K562 (cell line): ENCODE data around the gene ADRM1. TPM values are rescaled to one million over a fixed set of nuclear protein-coding genes. Genes with fewer than 3 reads are reported as not detected.

Experiments used
- ATAC-seq: fragments of 200-7000 bp; cut with Tn5 transposase; 3 replicates; pipeline ENCODE4 v1.9.1; 2020; ENCODE audit warnings: moderate library complexity
- BruUV-seq: library from RNA; stranded (reverse); fragments of 400-500 nt; replicated peaks from 2 replicates; lab custom pipeline; 2021; lab: Mats Ljungman, UMichigan
- CTCF ChIA-PET: fragments of 300-600 bp; formaldehyde crosslinking; extraction: SDS; loops from one replicate; lab custom pipeline; 2021; ENCODE audit warnings: low intra/inter-chr PET ratio; lab: Yijun Ruan, JAX
- POLR2A ChIA-PET: fragments of 300-600, 350-650 bp; sonication (Branson Sonifier 250); formaldehyde crosslinking; extraction: SDS; loops from one replicate; lab custom pipeline; 2021; ENCODE audit warnings: antibody characterized with exemption, inconsistent platforms; lab: Yijun Ruan, JAX
- DNase-seq, 4 experiments: peaks; one replicate each; pipeline versions ENCODE4 v3.0.0 to v3.0.0-alpha.2; 2011 to 2018; ENCODE audit warnings: low spot score in 3 of 4, mixed read lengths in 3 of 4; ENCODE audit errors: extremely low read depth in 1 of 4
- FAIRE-seq: peaks from 2 replicates; lab custom pipeline; 2011; peaks lifted over from hg19 to GRCh38; lab: Jason Lieb, UNC
- H2AFZ ChIP-seq: 2 replicates; pipeline ENCODE4 v1.6.0; 2011; ENCODE audit warnings: low read depth, low read length, control low read depth, inconsistent platforms
- H3K27ac ChIP-seq: fragments of 200-600 bp; 3 replicates; pipeline ENCODE4 v1.8.0; 2011; ENCODE audit warnings: low read depth, mild to moderate bottlenecking, control low read depth, inconsistent platforms, low read length, moderate library complexity, mixed read lengths; ENCODE audit errors: extremely low read depth
- H3K27me3 ChIP-seq, 2 experiments: fragments of 300-600 bp in 1 of 2; 2 replicates in 1 of 2; 3 replicates in 1 of 2; pipeline versions ENCODE4 v1.6.0 to v1.8.0; 2011; ENCODE audit warnings: inconsistent platforms in 2 of 2, low read length in 2 of 2, mild to moderate bottlenecking in 1 of 2, mixed read lengths in 1 of 2, moderate library complexity in 1 of 2; ENCODE audit not compliant: control insufficient read depth in 2 of 2, insufficient read depth in 2 of 2
- H3K36me3 ChIP-seq: fragments of 300-600 bp; 3 replicates; pipeline ENCODE4 v1.8.0; 2011; ENCODE audit warnings: mild to moderate bottlenecking, low read length, inconsistent platforms; ENCODE audit not compliant: control insufficient read depth, insufficient read depth
- H3K4me1 ChIP-seq, 2 experiments: fragments of 200-600 bp in 1 of 2; replicated peaks in 1 of 2; 2 replicates in 1 of 2; 3 replicates in 1 of 2; pipeline versions ENCODE4 v1.5.1 to v1.8.0; 2011; ENCODE audit warnings: inconsistent platforms in 2 of 2, low read length in 2 of 2, mild to moderate bottlenecking in 1 of 2, mixed read lengths in 1 of 2, moderate library complexity in 1 of 2; ENCODE audit not compliant: control insufficient read depth in 2 of 2, insufficient read depth in 2 of 2
- H3K4me2 ChIP-seq: 2 replicates; pipeline ENCODE4 v1.6.1; 2011; ENCODE audit warnings: low read length, control low read depth, inconsistent platforms, mixed read lengths; ENCODE audit not compliant: insufficient read depth
- H3K4me3 ChIP-seq: fragments of 200-600 bp; sonication (generic), shearing (Covaris generic); 2 replicates; pipeline ENCODE4 v1.5.1; 2016; ENCODE audit warnings: control low read depth, inconsistent platforms
- H3K79me2 ChIP-seq: fragments of 200-600 bp; 3 replicates; pipeline ENCODE4 v1.8.0; 2011; ENCODE audit warnings: low read length, inconsistent platforms; ENCODE audit not compliant: control insufficient read depth, insufficient read depth
- H3K9ac ChIP-seq, 2 experiments: 2 replicates each; pipeline versions ENCODE4 v1.6.0 to v1.6.1; 2011; ENCODE audit warnings: low read depth in 2 of 2, low read length in 2 of 2, control low read depth in 1 of 2, inconsistent platforms in 1 of 2, mild to moderate bottlenecking in 1 of 2, mixed read lengths in 1 of 2; ENCODE audit not compliant: insufficient read depth in 1 of 2
- H3K9me1 ChIP-seq: one replicate; pipeline ENCODE4 v1.6.0; 2011; ENCODE audit warnings: inconsistent platforms, mild to moderate bottlenecking, low read length, moderate library complexity; ENCODE audit not compliant: control insufficient read depth, insufficient read depth
- H3K9me3 ChIP-seq: replicated peaks from 2 replicates; pipeline ENCODE4 v1.5.1; 2011; ENCODE audit warnings: low read depth, low read length, inconsistent platforms; ENCODE audit not compliant: control insufficient read depth, insufficient read depth
- H4K20me1 ChIP-seq: replicated peaks from 2 replicates; pipeline ENCODE4 v1.6.1; 2011; ENCODE audit warnings: low read length, inconsistent platforms, mixed read lengths; ENCODE audit not compliant: control insufficient read depth, insufficient read depth
- AFF4 ChIP-seq: sonication (generic); formaldehyde crosslinking; IDR thresholded peaks from 2 replicates; pipeline ENCODE4 v1.8.0; 2023; ENCODE audit warnings: mild to moderate bottlenecking, missing genetic modification reagents
- C11orf30 ChIP-seq: fragments of 450-650 bp; IDR thresholded peaks from 2 replicates; pipeline ENCODE4 v1.6.1; 2016; ENCODE audit warnings: low read depth, mild to moderate bottlenecking
- FOXK2 ChIP-seq, 2 experiments: fragments of 450-650 bp; IDR thresholded peaks in 1 of 2; conservative IDR thresholded peaks in 1 of 2; 2 replicates each; pipeline ENCODE4 v1.6.1; 2016; ENCODE audit warnings: low read depth in 2 of 2, mild to moderate bottlenecking in 1 of 2
- KAT8 ChIP-seq: fragments of 450-650 bp; IDR thresholded peaks from 2 replicates; pipeline ENCODE4 v1.6.1; 2016; ENCODE audit warnings: low read depth, mild to moderate bottlenecking
- MAFG ChIP-seq: fragments of 450-650 bp; conservative IDR thresholded peaks from 2 replicates; pipeline ENCODE4 v1.6.1; 2016; ENCODE audit warnings: missing genetic modification characterization, missing compliant biosample characterization
- MAFK ChIP-seq: IDR thresholded peaks from 2 replicates; pipeline ENCODE4 v1.6.1; 2011; ENCODE audit warnings: low read length, improper control_type of control experiment
- NFE2 ChIP-seq: IDR thresholded peaks from 2 replicates; pipeline ENCODE4 v1.6.1; 2014; ENCODE audit warnings: antibody characterized with exemption, low read depth
- VEZF1 ChIP-seq: fragments of 200-800 bp; sonication (Bioruptor generic); IDR thresholded peaks from 2 replicates; pipeline ENCODE4 v1.6.1; 2017; ENCODE audit warnings: missing genetic modification characterization, missing compliant biosample characterization
- YY1 ChIP-seq, 3 experiments: IDR thresholded peaks; 2 replicates each; pipeline ENCODE4 v1.6.1; 2011; ENCODE audit warnings: low read length in 2 of 3, mild to moderate bottlenecking in 2 of 3, moderate library complexity in 2 of 3, borderline replicate concordance in 1 of 3, control low read depth in 1 of 3, low read depth in 1 of 3; ENCODE audit not compliant: insufficient read depth in 3 of 3, insufficient replicate concordance in 2 of 3, control insufficient read depth in 1 of 3, insufficient read length in 1 of 3; ENCODE audit errors: extremely low read depth in 1 of 3
- ZFP36 ChIP-seq: fragments of 150-350 bp; IDR thresholded peaks from 2 replicates; pipeline ENCODE4 v1.6.1; 2018; ENCODE audit warnings: low read length, low read depth; ENCODE audit not compliant: partially characterized antibody
- ZNF507 ChIP-seq: conservative IDR thresholded peaks from 2 replicates; pipeline ENCODE4 v1.6.1; 2017; ENCODE audit warnings: missing genetic modification characterization, missing compliant biosample characterization
- WGBS: fragments of 100-300 bp; shearing (Covaris generic); methylation state at CpG from one replicate; pipeline ENCODE4 v1.1.6; 2016; ENCODE audit warnings: low coverage, mixed read lengths; ENCODE audit not compliant: insufficient coverage; ENCODE audit errors: missing lambda C conversion rate; 5-methylcytosine and 5-hydroxymethylcytosine counted together
- in situ Hi-C: fragments of 300-500 bp; cut with MboI; formaldehyde crosslinking; loops from 4 replicates; pipeline ENCODE4 v1.15.0; 2018; ENCODE audit warnings: inconsistent platforms, mixed read lengths
- intact Hi-C: fragments of 100-400 bp; cut with micrococcal nuclease; formaldehyde crosslinking; loops from 2 replicates; pipeline ENCODE4 v1.14.2; 2022
- polyA plus RNA-seq, 8 experiments: library from polyadenylated mRNA; depleted of rRNA in 4 of 8; stranded (reverse) in 5 of 8; unstranded in 3 of 8; fragments of >200 nt; fragmentation: Nextera tagmentation in 2 of 8; fragmentation: Illumina TruSeq in 1 of 8; extraction: Ambion mirVana in 2 of 8; extraction: Trizol in 1 of 8; gene quantifications; 2 replicates each; pipeline versions ENCODE4 v1.2.1 to v1.2.3, GENCODE V29; 2011 to 2014; ENCODE audit warnings: inconsistent platforms in 1 of 8, missing spikeins in 1 of 8
- total RNA-seq, 7 experiments: library from RNA; depleted of rRNA in 6 of 7; stranded (reverse); fragments of >200 nt in 6 of 7; fragmentation: Illumina TruSeq in 2 of 7; extraction: Trizol in 2 of 7; gene quantifications; 2 replicates each; pipeline versions ENCODE4 v1.2.1 to v1.2.3, GENCODE V29; 2011 to 2021; ENCODE audit warnings: low replicate concordance in 1 of 7

Gene ADRM1
- total and polyA plus RNA-seq, 9 of the 15 experiments (the other 6 are each of a cell fraction or from before 2014, with no cell fraction given): 5.0 to 223 (median 67.4) TPM

GRCh38 chr20:62262064-62262463, 40.7 kb upstream of the ADRM1 start (continued):
- TF ChIP-seq VEZF1 (CRISPR knock-in tag) (no peak), KAT8 (no peak), ZNF507 (tag) (no peak)

DNA sequence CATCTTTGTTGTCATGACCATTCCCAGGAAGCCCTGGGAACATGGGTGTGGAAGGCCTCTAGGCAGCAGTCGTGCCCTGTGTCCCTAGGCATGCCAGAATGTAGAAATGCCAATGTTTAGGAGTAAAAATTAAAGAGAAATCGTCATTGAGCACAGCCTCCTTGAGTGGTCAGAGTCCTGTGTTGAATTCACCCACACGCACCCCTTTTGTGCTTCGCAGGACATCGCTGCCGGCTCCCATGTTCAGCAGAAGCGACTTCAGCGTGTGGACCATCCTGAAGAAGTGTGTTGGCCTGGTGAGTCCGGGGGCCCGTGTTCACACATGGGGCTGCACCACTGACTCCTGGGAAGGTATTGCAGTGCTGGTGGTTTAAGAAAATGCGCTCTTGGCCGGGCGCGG, 39.4 kb upstream of the ADRM1 start:
- Histone ChIP-seq H3K4me1 (peaks cover 0 to 10% of the 10 kb centered on the region in 2 experiments; a peak in 2 of 5 replicates), H3K4me3 (no peak overlapping the region), H3K27ac (no peak overlapping the region), H3K9me3 (no peaks in the 10 kb centered on the region), H3K79me2 (no peaks in the 10 kb centered on the region), H3K9me1 (no peaks in the 10 kb centered on the region), H3K36me3 (peaks cover 35% of the 10 kb centered on the region; the same call in 2 of the 3 replicates), H2AFZ (no peak overlapping the region), H3K4me2 (no peak overlapping the region), H3K9ac (peak overlapping the region in 1 of 2 experiments; percentile 77; a peak in 2 of 4 replicates), H4K20me1 (0 out of 2 replicates have a peak, but pooled peaks cover 6% of the 10 kb centered on the region), H3K27me3 (no peaks in the 10 kb centered on the region)
- TF ChIP-seq MAFG (tag): peak; percentile 47
- peak; percentile 37; the same call in 1 of the 2 replicates for TF ChIP-seq NFE2
- no peak for TF ChIP-seq AFF4 (CRISPR knock-in tag)
- TF ChIP-seq C11orf30: 0 out of 2 replicates have a peak, but pooled peaks have one; percentile 16
- TF ChIP-seq FOXK2 (conservative IDR thresholded peaks at IDR 0.05 in 1 of 2, IDR thresholded peaks at IDR 0.05 in 1 of 2; ENCODE audit: low read depth in 2 of 2): 0 out of 4 replicates have a peak, but pooled peaks of 1 of the 2 experiments have one; percentile 36
- peak; percentile 18; the same call in 1 of the 2 replicates for TF ChIP-seq MAFK
- TF ChIP-seq YY1 (IDR thresholded peaks at IDR 0.05; ENCODE audit: borderline replicate concordance in 1 of 3, control insufficient read depth in 1 of 3, extremely low read depth in 1 of 3, insufficient read depth in 3 of 3, insufficient read length in 1 of 3, insufficient replicate concordance in 2 of 3, low read depth in 1 of 3, low read length in 2 of 3): no peak
- no peak for TF ChIP-seq ZFP36
- ChIA-PET CTCF (no interaction called here), POLR2A (interaction anchor here (0.9 to 1.1 kb wide), 2 partner anchors 9 to 17 kb away, joined by 3 to 4 read pairs; no protein-coding TSS in a partner anchor)
- WGBS: 79% methylated on average over 13 of the region's 14 CpGs
- BruUV-seq: no TSS peak
- no peak for FAIRE-seq
- ATAC-seq: no peak
- in situ Hi-C loops (no loop called here), intact Hi-C loops (no loop called here)
- DNase-seq: no peak
